Left cardiac atrium (tissue), 4 donors: ENCODE measurements around the gene SYF2. TPM values are rescaled to one million over a fixed set of nuclear protein-coding genes. Genes with fewer than 3 reads are reported as not detected.
"Not testable (repeated sequence)": the region's sequence is repeated elsewhere in the genome, so short reads cannot be mapped to it uniquely, and the experiment has no call there.

ENCODE experiments used
- ATAC-seq, 2 donors: fragments of 200-7000 bp; cut with Tn5 transposase; one replicate each; pipeline ENCODE4 v1.9.1; 2020; ENCODE audit warnings: mild to moderate bottlenecking in 2 of 2, moderate library complexity in 2 of 2
- DNase-seq: peaks from one replicate; pipeline ENCODE4 v3.0.0-alpha.2; 2020
- intact Hi-C, 2 donors: fragments of 100-400 bp; cut with DNase I; formaldehyde crosslinking; loops; one replicate each; pipeline versions ENCODE4 v1.14.1 to v1.15.1; 2022 to 2023
- total RNA-seq, 2 donors: library from RNA; stranded (reverse); fragmentation: NEBNext Ultra II Directional; extraction: Animal tissue kit (Norgen Biotek cat#: 25700); gene quantifications; one replicate each; pipeline ENCODE4 v1.2.1, GENCODE V29; 2021
- donor health status: DM: no; HTN: yes; CAD: no.
- donor health status: DM: no; HTN: yes; CAD: no; lungs with severe emphysema.
- donor health status: DM: yes; HTN: yes; CAD: no.
- donor health status: Dilated cardiomyopathy.

SYF2 gene
- total RNA-seq, 2 donors from 2014 or later: 31.8 to 37.3 TPM

DNA sequence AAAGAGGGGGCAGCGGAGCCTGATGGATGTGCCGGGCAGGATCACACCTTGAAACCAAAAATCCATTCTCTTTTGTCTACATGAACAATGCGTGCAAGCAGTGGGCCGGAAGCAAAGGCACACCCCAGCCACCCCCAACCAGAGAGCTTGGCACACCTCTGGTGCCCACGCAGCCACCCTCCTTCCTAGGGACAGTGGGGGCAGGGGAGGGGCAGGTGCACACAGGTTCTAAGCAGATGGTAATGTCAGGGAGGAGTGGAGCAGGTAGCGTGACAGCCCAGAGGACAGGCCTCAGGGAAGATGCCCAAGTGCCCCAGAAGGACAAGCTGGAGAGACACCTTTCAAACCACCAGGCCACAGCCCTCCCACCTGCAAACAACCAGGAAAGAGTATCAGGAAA, 36.5 kb downstream of the SYF2 start:
- intact Hi-C loops: no loop called here
- DNase-seq (no peak), ATAC-seq (no peak)

DNA sequence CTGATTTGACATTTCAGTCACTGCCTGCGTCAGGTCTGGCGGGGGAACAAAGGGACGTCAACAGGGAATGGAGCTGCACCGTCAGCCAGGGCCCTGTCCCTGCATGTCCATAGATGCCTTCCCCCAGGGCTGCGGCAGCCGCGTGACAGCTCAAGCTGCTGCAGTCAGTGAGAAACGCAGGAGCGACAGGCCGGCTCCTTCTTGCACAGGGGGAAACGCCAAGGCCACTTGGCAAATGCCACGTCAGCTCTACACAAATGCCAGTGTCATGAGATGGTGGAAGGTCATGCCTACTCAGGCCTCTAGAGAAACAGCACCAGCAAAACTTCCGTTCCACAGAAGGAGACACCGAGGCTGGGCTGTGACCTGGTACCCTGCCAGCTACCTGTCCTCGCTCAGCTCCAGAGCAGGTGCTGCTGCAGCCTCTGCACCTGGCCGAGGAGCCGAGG, 37.7 kb downstream of the SYF2 start:
- intact Hi-C loops: no loop called here
- no peak for ATAC-seq
- DNase-seq: no peak

DNA sequence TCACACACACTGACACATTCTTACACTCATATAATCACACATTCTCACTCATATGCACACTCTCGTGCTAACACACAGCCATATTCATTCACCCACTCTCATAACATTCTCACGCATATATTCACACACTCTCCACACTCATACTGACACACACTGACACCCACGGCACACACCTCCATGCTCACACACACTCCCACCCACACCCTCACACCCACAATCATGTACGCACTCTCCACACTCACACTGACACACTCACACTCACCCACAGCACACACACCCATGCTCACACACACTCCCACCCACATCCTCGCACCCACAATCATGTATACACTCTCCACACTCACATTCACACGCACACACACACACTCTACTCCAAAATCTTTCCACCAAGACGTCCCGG, 38.2 kb downstream of the SYF2 start:
- DNase-seq (no peak), ATAC-seq (no peak)
- intact Hi-C loops: no loop called here

DNA sequence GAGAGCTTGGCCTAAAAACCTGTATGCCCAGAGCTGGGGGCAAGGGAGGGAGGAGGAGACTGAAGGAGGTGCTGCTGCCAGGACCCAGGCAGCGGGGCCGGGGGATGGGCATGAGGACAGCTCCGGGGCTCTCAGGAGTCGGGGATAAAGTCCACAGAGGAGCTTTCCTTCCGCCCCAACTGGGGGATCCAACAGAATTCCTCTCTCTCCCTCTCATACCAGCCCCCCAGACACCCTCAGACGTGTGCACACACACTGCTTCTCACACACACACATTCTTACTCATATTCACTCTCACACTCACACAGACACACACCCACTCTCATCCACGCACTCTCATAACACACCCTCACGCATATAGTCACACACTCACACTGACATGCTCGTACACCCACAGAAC, 39.1 kb downstream of the SYF2 start:
- ATAC-seq (no peak), DNase-seq (no peak)
- intact Hi-C loops: no loop called here

DNA sequence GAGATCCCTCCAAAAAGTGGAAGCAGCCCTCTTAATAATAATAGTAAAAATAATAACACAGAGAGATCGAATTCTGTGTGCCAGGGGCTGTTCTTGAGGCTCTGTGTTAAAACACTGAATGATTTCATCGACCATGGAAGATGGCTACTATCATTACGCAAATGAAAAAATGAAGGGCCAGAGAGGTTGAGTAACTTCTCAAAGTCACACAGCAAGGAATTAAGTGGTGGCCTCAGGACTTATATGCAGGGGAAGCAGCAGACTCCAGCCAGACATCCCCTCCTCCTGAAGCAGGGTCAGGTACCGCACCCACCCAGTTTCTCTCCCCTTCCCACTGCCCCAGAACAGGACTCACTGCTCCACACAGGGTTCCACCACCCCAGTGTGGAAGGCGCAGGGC, 40.1 kb downstream of the SYF2 start:
- intact Hi-C loops: no loop called here
- ATAC-seq (no peak), DNase-seq (no peak)

DNA sequence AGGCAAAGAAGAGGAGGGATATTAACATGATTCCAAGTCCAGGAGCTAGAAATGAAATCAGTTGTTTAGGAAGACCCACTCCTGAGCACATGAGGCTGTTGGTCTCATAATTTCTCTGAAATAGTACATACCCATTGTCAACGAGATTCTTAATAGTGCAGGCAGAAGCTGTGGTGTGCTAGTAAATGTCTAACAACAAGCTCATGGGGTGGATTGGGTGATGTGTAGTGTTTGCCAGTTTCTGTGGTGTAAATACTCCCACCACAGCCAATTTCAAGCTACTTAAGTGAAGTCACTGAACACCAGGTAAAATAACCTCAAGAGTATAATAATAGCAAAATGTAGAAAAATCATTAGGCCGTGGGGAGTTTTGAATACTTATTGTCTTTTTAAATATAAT, 42.0 kb downstream of the SYF2 start:
- ATAC-seq (no peak), DNase-seq (no peak)
- intact Hi-C loops: no loop called here

DNA sequence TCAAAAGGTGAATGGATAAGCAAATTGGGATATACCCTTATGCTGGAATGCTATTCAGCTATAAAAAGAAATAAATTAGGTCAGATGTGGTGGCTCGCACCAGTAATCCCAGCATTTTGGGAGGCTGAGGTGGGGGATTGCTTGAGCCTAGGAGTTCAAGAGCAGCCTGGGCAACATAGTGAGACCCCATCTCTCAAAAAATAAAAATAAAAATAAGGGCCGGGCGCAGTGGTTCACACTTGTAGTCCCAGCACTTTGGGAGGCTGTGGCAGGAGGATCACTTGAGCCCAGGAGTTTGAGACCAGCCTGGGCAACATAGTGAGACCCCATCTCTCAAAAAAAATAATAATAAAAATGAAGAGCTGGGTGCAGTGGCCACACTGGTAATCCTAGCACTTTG, 44.4 kb downstream of the SYF2 start:
- intact Hi-C loops, ATAC-seq, DNase-seq: not testable (repeated sequence)

DNA sequence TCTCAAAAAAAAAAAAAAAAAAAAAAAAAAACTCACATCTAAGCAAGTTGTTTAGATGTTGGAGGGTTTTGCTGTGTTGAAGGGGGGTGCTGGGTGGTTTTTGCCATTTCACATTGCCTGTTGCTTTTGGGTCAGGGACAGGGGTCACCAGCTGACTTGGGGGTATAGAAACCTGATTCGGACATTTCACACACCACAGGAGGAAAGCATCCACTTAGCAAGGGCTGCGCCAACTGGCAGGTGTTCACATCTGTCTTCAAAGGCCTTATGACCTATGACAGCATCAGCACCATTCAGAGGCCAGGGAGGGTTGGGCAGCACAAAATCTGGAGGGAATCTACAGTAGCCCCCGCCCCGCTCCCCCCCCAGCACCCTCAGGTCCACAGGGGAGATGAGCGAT, 45.2 kb downstream of the SYF2 start:
- ATAC-seq (no peak), DNase-seq (no peak)
- intact Hi-C loops: no loop called here

DNA sequence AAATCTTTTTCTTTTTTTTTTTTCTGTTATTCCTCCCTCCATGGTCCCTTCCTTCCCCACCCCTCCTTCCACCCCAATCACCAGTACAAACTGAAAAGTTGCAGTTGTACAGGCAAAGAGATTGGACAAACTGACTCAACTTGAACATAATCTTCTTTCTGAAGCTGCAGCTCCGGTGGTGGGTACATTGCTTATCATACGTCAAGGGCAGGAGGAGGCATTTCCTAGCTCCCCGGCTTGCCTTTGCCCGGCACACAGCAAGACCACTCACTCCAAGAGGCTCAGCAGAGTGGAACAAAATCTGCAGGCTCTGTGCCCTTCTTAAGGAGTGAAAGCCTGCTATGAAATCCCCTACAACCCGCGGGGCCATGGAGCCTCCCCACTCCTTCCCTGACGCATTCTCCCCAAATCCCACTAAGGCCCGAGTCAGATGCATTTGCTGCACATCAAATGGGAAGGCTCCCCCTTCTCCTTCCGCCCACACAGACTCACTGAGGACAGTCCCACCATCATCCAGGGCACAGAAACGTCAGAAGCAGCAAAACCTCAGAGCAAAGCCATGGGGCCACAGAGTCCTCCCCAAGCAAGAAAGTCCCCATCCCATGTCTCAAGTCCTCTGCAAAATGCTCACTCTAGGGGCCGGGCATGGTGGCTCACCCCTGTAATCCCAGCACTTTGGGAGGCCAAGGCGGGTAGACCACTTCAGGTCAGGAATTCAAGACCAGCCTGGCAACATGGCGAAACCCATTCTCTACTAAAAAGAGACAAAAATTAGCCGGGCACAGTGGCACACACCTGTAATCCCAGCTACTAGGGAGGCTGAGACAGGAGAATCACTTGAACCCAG, 45.9 kb downstream of the SYF2 start:
- no peak for ATAC-seq
- no peak for DNase-seq
- intact Hi-C loops: no loop called here

DNA sequence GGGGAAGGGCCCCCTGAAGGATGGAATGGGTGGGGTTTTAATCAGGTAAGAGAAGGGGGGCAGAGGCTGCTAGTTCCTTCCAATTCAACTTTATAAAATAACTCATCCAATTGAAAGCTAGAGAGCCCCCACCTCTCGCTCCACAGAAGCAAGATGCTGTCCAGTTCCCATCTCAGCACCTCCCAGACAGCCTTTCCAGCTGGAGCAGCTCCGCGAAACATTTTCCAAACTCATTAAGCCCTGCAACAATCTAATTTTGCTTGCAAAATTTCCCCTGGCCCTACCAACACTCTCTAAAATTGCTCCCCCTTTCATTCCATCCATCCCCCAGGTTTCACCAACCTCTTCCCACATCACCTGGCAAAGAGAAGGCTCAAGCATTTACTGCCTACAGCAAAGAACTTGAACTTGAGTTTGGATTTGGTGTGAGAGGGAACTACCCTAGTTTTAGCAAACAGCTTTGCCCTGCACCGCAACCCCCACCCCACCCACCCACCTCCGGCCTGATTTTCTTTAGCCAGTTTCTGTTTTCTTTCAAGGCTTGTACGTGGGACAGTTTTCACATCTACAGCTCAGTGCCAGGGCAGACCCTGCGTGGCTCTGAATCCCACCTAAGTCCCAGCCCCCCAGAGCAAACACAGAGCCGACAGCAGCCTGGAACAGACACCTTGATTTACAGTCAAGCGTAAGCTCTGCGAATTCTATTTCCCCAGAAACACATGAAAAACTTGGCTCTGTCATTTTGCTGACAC, 46.7 kb downstream of the SYF2 start:
- ATAC-seq (no peak), DNase-seq (no peak)
- intact Hi-C loops: no loop called here

DNA sequence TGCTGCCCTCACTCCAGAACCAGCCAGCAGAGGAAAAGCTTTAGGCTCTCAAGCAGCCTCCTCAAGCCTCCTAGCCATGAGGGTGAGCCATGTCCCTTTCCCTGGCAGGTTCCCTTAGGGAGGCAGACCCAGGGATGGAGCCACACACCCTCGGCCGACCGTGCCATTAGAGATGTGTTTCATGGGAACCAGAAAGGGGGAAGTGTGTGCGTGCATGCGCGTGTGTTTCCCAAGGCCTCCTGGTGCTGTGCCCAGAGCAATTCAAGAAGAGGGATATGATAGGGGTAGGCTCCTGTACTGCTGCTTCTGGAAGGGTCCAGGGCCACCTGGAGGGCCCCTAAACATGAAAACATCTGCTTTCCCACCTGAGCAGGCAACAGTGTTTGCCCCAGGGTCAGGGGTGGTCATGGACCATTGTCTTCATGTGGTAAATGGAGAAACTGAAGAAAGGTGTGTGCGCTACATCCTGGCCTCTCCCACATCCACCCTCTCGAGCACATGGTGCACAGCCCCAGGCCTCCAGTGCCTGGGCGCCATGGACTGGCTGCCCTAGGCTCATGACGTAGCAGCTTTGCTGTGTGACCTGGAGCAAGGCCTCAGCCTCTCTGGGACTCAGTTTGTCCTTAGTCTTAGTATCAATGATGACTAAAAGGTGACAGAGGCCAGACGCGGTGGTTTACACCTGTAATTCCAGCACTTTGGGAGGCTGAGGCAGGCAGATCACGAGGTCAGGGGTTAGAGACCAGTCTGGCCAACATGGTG, 48.1 kb downstream of the SYF2 start:
- DNase-seq: no peak
- no peak for ATAC-seq
- intact Hi-C loops: no loop called here

DNA sequence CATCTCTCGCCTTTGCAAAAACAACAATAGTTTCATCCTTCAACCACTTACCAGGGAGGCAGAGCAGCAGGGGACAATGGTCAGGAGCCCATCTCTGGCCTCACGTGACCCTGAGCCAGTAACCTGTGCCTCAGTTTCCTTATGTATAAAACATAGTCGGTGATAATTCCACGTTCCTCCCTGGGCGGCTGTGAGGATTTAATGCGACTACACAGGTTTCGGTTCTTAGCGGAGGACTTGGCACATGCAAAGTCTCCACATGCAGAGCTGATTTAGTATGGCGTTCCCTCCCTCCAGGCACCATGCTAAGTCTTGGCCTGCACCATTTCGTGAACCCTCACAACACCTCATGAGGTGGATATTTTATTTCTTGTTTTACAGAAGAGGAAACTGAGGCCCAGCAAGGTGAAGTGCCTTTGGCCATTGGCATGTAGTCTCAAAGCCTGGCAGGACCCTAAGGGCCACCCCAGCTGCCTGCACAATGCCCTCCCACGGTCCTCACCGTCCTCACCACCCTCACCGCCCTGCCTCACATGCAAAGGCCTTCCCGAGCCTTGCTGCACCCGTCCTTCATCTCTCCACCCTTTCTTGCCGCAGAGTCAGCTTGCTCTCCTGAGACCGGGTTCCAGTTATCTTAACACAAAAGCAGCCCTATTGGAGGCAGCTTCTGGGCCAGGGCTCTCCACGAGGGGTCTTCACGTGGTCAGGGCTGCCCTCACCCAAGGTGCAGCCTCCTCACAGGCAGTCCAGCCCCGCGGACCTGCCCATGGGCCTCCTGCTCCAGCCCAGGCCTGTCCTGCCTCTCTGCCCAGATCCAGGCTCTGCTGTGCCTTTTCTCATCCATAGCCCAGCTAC, 48.9 kb downstream of the SYF2 start:
- DNase-seq (no peak), ATAC-seq (no peak)
- intact Hi-C loops: no loop called here

DNA sequence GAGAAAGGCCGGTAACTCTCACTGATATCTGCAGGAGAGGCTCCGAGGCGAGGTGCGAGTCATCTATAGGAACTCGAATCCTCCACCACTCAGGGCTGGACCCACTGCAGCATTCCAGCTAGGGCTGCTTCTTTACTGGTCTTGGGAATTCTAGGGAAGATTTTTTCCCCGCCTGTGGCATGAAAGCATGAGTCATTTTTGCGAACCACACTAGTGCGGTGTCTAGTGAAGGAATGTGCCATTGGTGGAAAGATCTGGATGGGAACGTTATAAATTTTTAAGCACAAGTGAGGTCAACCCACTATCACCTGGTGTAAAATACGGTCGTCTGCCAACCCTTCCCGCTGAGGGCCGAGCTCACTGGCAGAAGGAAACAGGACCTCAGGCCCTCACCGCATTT, 49.7 kb downstream of the SYF2 start:
- intact Hi-C loops: no loop called here
- DNase-seq (no peak), ATAC-seq (no peak)

DNA sequence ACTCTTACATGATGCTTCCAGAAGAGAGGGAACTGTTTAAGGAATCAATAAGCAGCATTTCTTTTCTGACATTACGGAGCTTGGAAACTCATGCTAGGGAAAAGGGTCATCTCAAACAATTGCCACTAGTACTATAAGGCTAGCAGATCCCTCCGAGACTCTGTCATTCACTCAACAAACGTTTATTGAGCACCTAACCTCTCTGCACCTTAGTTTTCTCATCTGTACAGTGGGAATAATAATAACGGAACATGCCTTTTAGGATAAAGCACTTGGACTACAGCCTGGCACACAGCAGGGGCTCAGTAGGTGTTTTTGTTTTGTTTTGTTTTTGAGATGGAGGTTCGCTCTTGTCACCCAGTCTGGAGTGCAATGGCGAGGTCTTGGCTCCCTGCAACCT, 51.3 kb downstream of the SYF2 start:
- intact Hi-C loops: no loop called here
- ATAC-seq: no peak
- DNase-seq: no peak

DNA sequence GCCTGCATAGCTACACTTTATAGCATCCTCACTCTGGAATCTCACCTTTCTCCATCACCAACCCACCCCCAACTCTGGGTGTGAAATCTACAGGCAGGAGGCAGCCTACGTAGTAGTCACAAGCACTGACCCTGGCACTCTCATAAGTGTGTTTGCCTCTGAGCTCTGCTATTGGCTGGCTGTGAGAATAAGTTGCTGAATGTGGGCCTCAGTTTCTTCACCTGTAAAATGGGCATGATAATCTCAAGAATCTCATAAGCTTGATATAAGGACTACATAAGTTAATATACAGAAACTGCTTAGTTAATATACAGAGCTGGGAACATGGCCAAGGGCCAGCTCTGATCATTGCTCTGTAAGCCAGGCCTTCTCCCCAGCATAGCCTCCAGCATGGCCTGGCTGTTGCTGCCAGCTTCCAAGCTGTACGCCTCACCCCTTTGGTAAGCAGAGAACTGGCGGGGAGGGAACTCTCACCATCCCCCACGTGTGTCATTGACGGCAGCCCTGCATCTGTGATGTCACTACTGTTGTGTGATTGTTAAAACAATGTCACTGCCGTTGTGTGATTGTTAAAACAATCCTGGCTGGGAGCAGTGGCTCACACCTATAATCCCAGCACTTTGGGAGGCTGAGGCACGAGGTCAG, 53.3 kb downstream of the SYF2 start:
- intact Hi-C loops: no loop called here
- ATAC-seq: no peak
- no peak for DNase-seq

DNA sequence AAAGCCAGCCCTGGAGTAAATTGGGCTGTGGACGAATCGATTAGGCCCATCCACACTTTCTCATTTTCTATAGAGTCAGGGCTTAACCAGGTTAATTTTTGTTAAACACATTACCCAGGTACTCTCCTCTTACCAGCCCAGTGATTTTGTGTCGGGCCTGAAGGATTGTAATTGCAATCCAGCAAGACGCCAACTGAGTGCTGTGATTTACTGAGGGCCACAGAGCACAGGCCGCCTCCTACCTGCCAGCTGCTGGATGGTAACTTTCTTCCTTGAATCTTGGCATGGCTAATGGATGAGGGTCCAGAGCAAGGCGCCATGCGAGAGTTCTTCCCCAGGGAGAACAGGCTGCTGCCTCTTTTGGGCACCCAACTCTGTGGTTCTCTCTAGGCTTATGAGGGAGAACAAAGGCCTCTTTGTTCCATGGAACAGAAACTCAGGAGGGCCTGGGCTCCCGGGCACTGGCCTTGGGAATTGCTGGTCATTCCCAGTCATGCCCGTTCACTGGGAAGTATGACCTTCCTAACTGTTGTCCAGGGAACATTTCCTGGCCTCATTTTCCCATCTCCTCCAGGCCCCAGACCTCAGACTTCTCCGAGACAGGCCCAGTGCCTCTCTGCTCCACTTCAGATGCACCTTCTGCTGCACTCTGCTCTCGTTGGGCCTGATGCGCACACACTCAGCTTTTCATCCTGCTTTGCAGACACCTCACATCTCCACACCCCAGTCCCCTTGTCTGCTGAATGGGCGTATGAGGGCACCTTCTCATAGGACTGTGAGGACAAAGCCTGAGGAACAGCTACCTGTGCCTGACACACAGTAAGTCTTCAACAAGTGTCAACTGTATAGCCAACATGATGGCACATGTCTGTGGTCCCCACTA, 57.3 kb downstream of the SYF2 start:
- intact Hi-C loops: no loop called here
- DNase-seq: no peak

DNA sequence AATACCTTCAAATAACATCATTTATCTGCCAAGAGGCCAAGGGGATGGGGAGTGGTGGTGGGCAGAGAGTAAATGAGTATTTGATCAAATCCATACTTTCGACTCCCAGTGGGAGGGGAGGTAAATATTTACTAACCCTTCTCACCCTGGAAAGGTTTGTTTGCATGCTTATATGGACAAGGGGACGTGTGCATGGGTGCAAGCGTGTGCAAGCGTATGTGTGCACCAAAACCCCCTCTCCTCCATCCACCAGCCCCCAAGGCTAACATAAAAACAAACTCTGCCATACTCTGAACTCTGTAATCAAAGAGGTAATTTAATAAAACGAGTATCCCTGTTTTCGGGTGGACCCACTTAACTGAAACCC, 58.0 kb downstream of the SYF2 start:
- DNase-seq (no peak), ATAC-seq (no peak)
- intact Hi-C loops: no loop called here

More for the DNA sequence above, 57.3 kb downstream of the SYF2 start:
- ATAC-seq: no peak
